Cardiac fibroblast (primary cell): ENCODE results near the gene PHF21A.

Experiments used
- DNase-seq, 2 donors: peaks; one replicate each; pipeline versions ENCODE4 v3.0.0 to v3.0.0-alpha.2; 2010; ENCODE audit warnings: low read depth in 2 of 2
- H3K4me3 ChIP-seq, 2 donors: replicated peaks in 1 of 2; 1 replicate in 1 of 2; 2 replicates in 1 of 2; pipeline ENCODE4 v1.5.1; 2011; ENCODE audit warnings: low read depth in 2 of 2, low read length in 2 of 2, mild to moderate bottlenecking in 2 of 2, moderate library complexity in 1 of 2
- CTCF ChIP-seq: IDR thresholded peaks from one replicate; pipeline ENCODE4 v1.5.1; 2011; ENCODE audit warnings: low read depth, mild to moderate bottlenecking, low read length, inconsistent platforms

PHF21A gene

GRCh38 chr11:46100670-46101069 is 20.6 kb downstream of the PHF21A start:
- no peak for TF ChIP-seq CTCF
- DNase-seq, result no peak
- no peak overlapping the region for H3K4me3 ChIP-seq

GRCh38 chr11:46099963-46100316 is 21.3 kb downstream of the PHF21A start:
- TF ChIP-seq CTCF, result no peak
- peak overlapping the region in 1 of 2 donors; percentile 21 for H3K4me3 ChIP-seq
- peak; percentile 35 to 46 for DNase-seq

GRCh38 chr11:46090375-46090774 is 30.9 kb downstream of the PHF21A start:
- H3K4me3 ChIP-seq, result no peak overlapping the region
- DNase-seq, result no peak
- no peak for TF ChIP-seq CTCF

- DNase-seq, result no peak
- TF ChIP-seq CTCF, result no peak
- no peak overlapping the region for H3K4me3 ChIP-seq
Observed at GRCh38 chr11:46079662-46080061, 41.6 kb downstream of the PHF21A start.

- no peak overlapping the region for H3K4me3 ChIP-seq
- no peak for DNase-seq
- TF ChIP-seq CTCF, result peak; percentile 35
Observed at GRCh38 chr11:46075928-46076327, 45.3 kb downstream of the PHF21A start.

GRCh38 chr11:46075168-46075567 is 46.1 kb downstream of the PHF21A start:
- TF ChIP-seq CTCF, result no peak
- no peak overlapping the region for H3K4me3 ChIP-seq
- DNase-seq, result peak; percentile 71 to 73

GRCh38 chr11:46073632-46074031 is 47.6 kb downstream of the PHF21A start:
- no peak for DNase-seq
- no peak overlapping the region for H3K4me3 ChIP-seq
- TF ChIP-seq CTCF, result no peak
